GM12878 (cell line): ENCODE data around the gene ATOSB. TPM values are rescaled to one million over a fixed set of nuclear protein-coding genes. Genes with fewer than 3 reads are reported as not detected.

ENCODE experiments used
- BMI1 ChIP-seq: fragments of 450-650 bp; IDR thresholded peaks from 2 replicates; pipeline ENCODE4 v1.6.1; 2016; ENCODE audit warnings: mild to moderate bottlenecking, moderate library complexity, borderline replicate concordance
- BRCA1 ChIP-seq: IDR thresholded peaks from 2 replicates; pipeline ENCODE4 v1.6.1; 2011; ENCODE audit warnings: low read depth, low read length, improper control_type of control experiment
- CBFB ChIP-seq: IDR thresholded peaks from 2 replicates; pipeline ENCODE4 v1.6.1; 2016; ENCODE audit warnings: antibody characterized with exemption, low read depth
- CBX3 ChIP-seq: fragments of 200-600 bp; sonication (generic); IDR thresholded peaks from 2 replicates; pipeline ENCODE4 v1.6.1; 2016; ENCODE audit warnings: low read depth, borderline replicate concordance
- CEBPB ChIP-seq, 2 experiments: fragments of 150-350 bp in 1 of 2; IDR thresholded peaks; 2 replicates each; pipeline ENCODE4 v1.6.1; 2012 to 2014; ENCODE audit warnings: low read depth in 2 of 2, low read length in 2 of 2, borderline replicate concordance in 1 of 2, inconsistent platforms in 1 of 2
- CEBPZ ChIP-seq: fragments of 150-350 bp; IDR thresholded peaks from 2 replicates; pipeline ENCODE4 v1.6.1; 2016; ENCODE audit warnings: low read depth, low read length
- DPF2 ChIP-seq: fragments of 450-650 bp; IDR thresholded peaks from 2 replicates; pipeline ENCODE4 v1.6.1; 2017; ENCODE audit warnings: mild to moderate bottlenecking
- IKZF1 ChIP-seq: fragments of 450-650 bp; conservative IDR thresholded peaks from 2 replicates; pipeline ENCODE4 v1.6.1; 2017; ENCODE audit warnings: antibody characterized with exemption, mild to moderate bottlenecking
- MYB ChIP-seq: fragments of 150-350 bp; IDR thresholded peaks from 2 replicates; pipeline ENCODE4 v1.6.1; 2014; ENCODE audit warnings: mild to moderate bottlenecking, low read depth, low read length, borderline replicate concordance
- NFIC ChIP-seq: IDR thresholded peaks from 2 replicates; pipeline ENCODE4 v1.6.1; 2012; ENCODE audit warnings: low read depth, mild to moderate bottlenecking, inconsistent platforms, low read length, moderate library complexity
- NFYA ChIP-seq: IDR thresholded peaks from 2 replicates; pipeline ENCODE4 v1.6.1; 2011; ENCODE audit warnings: low read depth, mild to moderate bottlenecking, low read length, improper control_type of control experiment, borderline replicate concordance
- POLR2A ChIP-seq: IDR thresholded peaks from 2 replicates; pipeline ENCODE4 v1.6.1; 2011; ENCODE audit warnings: low read depth, mild to moderate bottlenecking, low read length
- POLR2AphosphoS2 ChIP-seq: IDR thresholded peaks from 2 replicates; pipeline ENCODE4 v1.6.1; 2011; ENCODE audit warnings: low read depth, mild to moderate bottlenecking, low read length, improper control_type of control experiment, moderate library complexity
- PRDM15 ChIP-seq: fragments of 450-650 bp; formaldehyde crosslinking; IDR thresholded peaks from 2 replicates; pipeline ENCODE4 v1.4.0; 2020; ENCODE audit warnings: mild to moderate bottlenecking, moderate library complexity
- RAD21 ChIP-seq: IDR thresholded peaks from 2 replicates; pipeline ENCODE4 v1.6.1; 2011; ENCODE audit warnings: mild to moderate bottlenecking, low read depth, low read length, moderate library complexity; ENCODE audit not compliant: insufficient read depth
- TCF12 ChIP-seq: IDR thresholded peaks from 2 replicates; pipeline ENCODE4 v1.6.1; 2011; ENCODE audit warnings: low read depth, mild to moderate bottlenecking, low read length
- ZBTB40 ChIP-seq: fragments of 450-650 bp; IDR thresholded peaks from 2 replicates; pipeline ENCODE4 v1.6.1; 2016; ENCODE audit warnings: mild to moderate bottlenecking, moderate library complexity, borderline replicate concordance
- ZNF217 ChIP-seq: fragments of 450-650 bp; IDR thresholded peaks from 2 replicates; pipeline ENCODE4 v1.6.1; 2017; ENCODE audit warnings: antibody characterized with exemption, mild to moderate bottlenecking
- ZNF24 ChIP-seq: fragments of 450-650 bp; IDR thresholded peaks from 2 replicates; pipeline ENCODE4 v1.6.1; 2017; ENCODE audit warnings: antibody characterized with exemption, mild to moderate bottlenecking
- polyA plus RNA-seq, 11 experiments: library from polyadenylated mRNA; depleted of rRNA in 4 of 11; unstranded in 6 of 11; stranded (reverse) in 5 of 11; fragments of >200 nt; fragmentation: Nextera tagmentation in 4 of 11; fragmentation: Illumina TruSeq in 1 of 11; extraction: Ambion mirVana in 4 of 11; extraction: Trizol in 1 of 11; gene quantifications; 1 replicate in 1 of 11; 2 replicates in 10 of 11; pipeline versions ENCODE4 v1.2.1 to v1.2.3, GENCODE V29; 2011 to 2016; ENCODE audit warnings: inconsistent platforms in 2 of 11, missing spikeins in 2 of 11, low read depth in 1 of 11
- total RNA-seq, 4 experiments: library from RNA; depleted of rRNA in 3 of 4; stranded (reverse); fragments of >200 nt in 3 of 4; fragmentation: Illumina TruSeq in 1 of 4; extraction: Trizol in 1 of 4; gene quantifications; 2 replicates each; pipeline versions ENCODE4 v1.2.1 to v1.2.3, GENCODE V29; 2013 to 2021

Gene ATOSB
- total and polyA plus RNA-seq, 10 of the 15 experiments (the other 5 are each of a cell fraction or from before 2014, with no cell fraction given), result 0.60 to 5.4 (median 2.5) TPM

- peak; percentile 88 for TF ChIP-seq ZBTB40
- no peak for TF ChIP-seq POLR2AphosphoS2
- peak; percentile 98 for TF ChIP-seq POLR2A
- no peak for TF ChIP-seq CBX3
- peak; percentile 89 for TF ChIP-seq IKZF1
- TF ChIP-seq CBFB, result no peak
- no peak for TF ChIP-seq BMI1
- TF ChIP-seq DPF2, result peak; percentile 82; the same call in 1 of the 2 replicates
- TF ChIP-seq PRDM15 (CRISPR knock-in tag), result no peak
- no peak for TF ChIP-seq CEBPB (IDR thresholded peaks at IDR 0.05; ENCODE audit: borderline replicate concordance in 1 of 2, low read depth in 2 of 2, low read length in 2 of 2)
- peak; percentile 56; the same call in 1 of the 2 replicates for TF ChIP-seq TCF12
- TF ChIP-seq NFIC, result no peak
- TF ChIP-seq ZNF24, result no peak
- TF ChIP-seq MYB, result no peak
- no peak for TF ChIP-seq NFYA
- peak; percentile 69 for TF ChIP-seq RAD21
- TF ChIP-seq BRCA1, result no peak
- TF ChIP-seq CEBPZ, result no peak
- TF ChIP-seq ZNF217, result no peak
These were observed 19.4 kb downstream of the ATOSB start, which contains the start of gene PIGO (continued) for GRCh38 chr9:35096035-35096849.
